HT-29 (cell line): ENCODE measurements around the gene TTN. TPM values are rescaled to one million over a fixed set of nuclear protein-coding genes. Genes with fewer than 3 reads are reported as not detected.

Experiments used
- DNase-seq: peaks from one replicate; pipeline ENCODE4 v3.0.0-alpha.2; 2015; ENCODE audit warnings: low spot score
- total RNA-seq: library from RNA; depleted of rRNA; stranded (reverse); fragments of >200 nt; shearing (Covaris generic); gene quantifications from 2 replicates; pipeline ENCODE4 v1.2.3, GENCODE V29; 2014

Gene TTN
- total RNA-seq, 1 experiment from 2014 or later, result under 0.01 TPM

- no peak for DNase-seq
These were observed 4.7 kb upstream of the TTN start for GRCh38 chr2:178811901-178812300.

DNA sequence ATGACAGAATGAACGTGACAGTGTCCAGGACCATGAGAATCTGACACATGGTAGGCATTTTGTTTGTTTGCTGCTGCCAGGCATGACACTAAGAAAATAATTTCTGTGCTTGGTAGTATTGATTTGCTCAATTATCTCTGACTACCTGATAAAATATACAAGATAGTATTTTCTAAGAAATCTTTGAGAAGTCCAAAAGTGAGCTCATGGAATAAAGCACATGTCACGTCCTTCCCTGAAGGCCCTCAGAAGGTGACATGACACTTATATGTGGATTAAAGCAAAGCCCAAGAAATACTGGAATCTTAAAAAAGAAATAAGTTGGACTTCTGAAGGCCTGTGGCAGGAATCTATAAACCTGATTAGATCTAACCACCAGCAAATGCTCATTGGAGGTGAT is 3.8 kb upstream of the TTN start:
- DNase-seq, result no peak

- no peak for DNase-seq
These were observed 3.2 kb upstream of the TTN start for GRCh38 chr2:178810422-178810821.

DNA sequence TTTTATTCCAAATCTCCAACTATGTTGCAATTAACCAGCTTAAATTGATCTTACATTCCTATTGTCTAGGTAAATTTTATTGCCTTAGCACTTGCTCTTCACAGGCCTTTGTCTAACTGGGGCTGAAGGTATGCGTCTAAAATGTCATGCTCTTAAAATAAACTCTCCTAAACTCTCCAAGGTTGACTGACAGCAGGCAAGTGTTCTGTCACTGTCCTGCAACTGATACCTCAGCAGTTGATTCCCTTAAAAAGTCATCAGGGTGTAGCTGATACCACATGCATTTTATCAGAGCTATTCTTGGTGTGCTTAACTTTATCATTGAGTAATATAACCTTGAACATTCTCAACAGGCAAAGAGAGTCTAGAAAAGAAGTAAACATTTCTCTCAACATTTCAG is 680 bp downstream of the TTN start:
- no peak for DNase-seq

DNA sequence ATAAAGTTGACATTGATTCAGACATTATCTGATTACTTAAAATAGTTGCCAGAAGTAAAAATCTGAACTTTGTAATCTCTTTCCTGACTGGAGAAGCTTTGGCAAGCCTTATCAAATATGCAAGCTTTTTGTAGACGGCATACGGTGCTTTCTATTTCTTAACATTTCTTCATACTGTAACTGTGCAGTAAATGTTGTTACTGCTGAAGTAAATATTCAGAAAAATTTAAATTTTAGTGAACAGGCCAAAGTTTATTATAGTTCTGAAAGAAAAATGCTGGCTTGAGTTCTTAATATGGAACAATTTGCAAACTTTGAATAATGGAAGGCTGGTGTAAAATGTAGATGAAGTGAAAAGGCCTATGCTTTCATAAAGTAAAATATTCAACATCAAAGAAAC is 1.8 kb downstream of the TTN start:
- DNase-seq, result no peak

GRCh38 chr2:178804791-178805190 is 2.4 kb downstream of the TTN start:
- peak; percentile 56 for DNase-seq

GRCh38 chr2:178800510-178800909 is 6.7 kb downstream of the TTN start:
- no peak for DNase-seq

DNA sequence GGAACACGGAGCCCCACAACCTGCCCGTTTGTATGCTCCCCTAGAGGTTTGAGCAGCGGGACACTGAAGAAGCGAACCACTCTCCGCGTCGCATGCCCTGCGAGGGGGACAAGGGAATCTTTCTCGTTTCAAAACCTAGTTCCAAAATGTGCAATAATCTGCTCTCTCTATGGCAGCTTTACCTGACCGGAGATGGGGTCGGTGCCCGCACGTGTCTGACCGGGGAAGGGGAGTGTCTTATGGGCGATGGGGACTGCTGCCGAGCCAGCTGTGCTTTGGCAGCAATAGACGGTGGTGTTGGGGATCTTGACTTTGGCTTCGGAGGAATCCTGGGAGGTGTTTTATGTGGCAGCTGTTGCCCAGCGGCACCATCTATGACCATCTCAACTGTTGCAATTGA is 7.9 kb downstream of the TTN start:
- DNase-seq, result no peak

DNA sequence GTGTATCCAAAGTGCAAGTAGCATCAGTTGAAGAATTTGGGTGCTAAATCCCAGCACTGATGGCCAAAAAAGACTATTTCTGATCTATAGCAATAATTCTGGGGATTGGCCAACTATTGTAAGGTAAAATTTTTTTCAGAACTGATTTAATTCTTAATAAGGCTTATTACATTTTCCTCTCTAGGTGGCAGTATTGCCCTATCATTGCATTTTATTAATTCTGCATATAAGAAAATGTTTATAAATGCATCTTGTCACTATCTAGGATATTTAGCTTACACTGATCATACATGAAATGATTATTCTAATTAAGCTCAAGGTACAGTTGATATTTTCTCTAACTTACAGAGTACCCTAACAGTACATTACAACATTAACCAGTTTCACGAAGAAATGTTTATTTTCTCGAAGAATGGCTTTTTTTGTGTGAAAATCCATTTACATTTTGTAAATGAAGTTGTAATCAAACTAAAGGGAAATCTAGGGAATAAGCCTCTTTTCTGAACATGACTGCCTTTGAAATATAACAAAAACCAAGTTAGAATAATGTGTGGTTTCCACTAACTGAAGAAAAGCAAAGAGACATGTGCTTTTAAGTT is 11.0 kb downstream of the TTN start:
- DNase-seq, result peak; percentile 64

DNA sequence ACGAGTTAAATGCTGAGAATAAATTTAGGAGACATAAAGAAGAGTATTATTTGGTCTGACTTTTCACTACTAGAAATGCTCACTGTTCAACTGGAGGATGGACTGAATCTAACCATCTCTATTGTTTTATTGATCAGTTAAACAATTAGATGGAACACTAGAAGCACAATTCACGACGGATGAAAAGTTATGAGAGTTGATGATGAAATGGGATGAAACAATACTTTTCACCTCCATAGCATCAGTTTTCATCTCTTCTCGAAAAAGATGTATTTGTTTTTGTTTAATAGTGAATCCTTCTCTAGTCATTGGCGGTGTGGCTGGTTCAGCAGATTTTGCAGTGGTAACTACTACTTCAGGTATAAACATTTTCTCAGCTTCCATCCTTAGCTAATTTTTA is 19.3 kb downstream of the TTN start:
- no peak for DNase-seq

GRCh38 chr2:178787155-178787554 is 20.1 kb downstream of the TTN start:
- DNase-seq, result no peak

DNA sequence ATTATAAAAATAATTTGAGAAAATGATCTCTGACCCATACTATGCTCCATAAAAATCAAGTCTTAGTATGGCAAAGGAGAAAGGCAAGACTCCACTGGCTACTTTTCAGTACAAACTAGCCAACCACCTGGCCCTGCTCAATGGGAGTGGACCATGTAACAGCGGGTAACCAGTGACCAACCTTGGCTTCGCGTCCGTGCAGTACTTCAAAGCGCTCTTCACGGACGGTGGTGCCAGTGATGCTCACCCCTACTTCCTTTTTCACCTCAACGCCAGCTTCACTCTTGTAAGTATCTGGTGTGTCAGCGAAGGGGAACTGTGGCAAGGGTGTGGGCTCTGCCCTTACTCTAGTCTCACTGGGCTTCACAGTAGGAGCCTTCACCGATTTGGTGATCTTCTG is 23.3 kb downstream of the TTN start:
- no peak for DNase-seq

DNA sequence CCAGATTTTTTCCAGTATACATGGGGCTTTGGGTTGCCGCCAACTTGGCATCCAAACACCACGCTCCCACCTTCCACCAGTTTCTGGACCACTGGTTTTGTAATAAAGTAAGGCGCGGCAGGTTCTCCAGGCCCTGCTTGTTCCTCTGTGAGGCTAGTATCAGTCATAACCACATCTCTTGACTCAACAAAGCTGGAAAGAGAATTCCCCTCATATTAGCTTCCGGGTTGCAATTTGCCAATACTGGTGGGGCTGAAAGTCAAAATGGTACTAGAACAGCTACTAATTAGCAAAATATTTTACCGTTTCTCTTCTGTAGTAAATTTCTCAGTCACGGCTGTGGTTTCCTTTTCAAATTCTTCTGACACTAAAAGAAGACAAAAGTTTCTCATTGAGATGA is 25.0 kb downstream of the TTN start:
- no peak for DNase-seq

DNA sequence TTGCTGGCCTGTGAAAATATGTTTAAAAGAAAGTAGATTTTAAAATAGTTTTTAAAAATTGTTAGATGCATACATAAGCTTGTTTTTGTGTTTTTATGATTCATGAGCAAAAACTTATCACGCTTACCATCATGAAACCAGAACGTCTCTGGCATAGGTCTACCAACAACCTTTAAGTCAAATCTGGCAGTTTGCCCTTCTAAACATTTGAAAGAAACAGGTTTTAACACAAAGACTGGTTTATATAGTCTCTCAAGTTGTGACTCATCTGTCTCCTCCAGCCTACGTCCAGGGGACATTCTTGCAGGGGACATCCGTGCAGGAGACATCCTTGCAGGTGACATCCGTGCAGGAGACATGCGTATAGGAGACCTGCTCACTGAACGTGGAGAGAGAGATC is 29.6 kb downstream of the TTN start:
- no peak for DNase-seq

- no peak for DNase-seq
These were observed 30.5 kb downstream of the TTN start for GRCh38 chr2:178776751-178777150.

GRCh38 chr2:178775975-178776374 is 31.2 kb downstream of the TTN start:
- DNase-seq, result no peak

GRCh38 chr2:178770518-178770917 is 36.7 kb downstream of the TTN start:
- no peak for DNase-seq

DNA sequence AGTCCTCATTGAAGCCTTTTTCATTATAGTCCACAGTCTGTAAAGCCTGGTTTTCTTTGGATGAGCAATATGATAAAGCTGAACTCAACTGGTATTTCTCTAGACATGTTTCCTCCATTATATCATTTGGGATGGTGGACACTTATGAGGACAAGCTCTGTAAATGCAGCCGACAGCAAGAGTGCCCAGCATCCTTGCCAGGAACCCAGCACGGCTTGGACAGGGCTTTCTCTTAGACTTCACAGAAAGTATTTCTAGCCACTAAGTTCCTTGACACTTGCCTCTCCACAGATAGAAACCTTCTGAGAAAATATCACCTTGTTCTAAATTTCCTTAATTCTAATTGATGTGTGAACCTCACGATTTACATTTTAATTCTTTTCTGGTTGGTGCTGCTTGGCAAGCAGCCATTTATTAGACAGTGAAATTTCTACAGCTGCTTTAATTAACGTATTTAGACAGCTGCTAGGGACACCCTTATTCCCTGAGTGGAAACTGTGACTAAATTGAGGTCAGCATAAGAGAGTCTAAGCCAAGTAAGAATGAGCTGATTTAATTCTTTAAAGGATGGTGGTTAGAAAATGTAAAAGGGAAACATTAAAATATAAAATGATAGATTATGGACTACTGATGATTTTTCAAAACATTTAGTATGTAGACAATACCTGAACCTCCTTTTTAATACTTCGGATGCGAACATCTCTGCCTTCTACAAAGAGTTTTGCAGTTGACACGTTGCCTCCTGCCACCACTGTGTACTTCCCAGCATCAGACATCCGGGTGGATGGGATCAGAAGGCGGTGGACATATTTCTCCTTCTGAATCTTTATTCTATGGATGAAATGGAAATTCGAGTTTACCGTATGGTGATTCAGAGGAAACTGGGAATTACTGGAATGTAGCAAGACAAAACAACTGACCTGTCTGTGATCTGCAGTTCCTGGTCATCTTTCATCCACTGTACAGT is 39.8 kb downstream of the TTN start:
- no peak for DNase-seq

GRCh38 chr2:178764097-178764496 is 43.1 kb downstream of the TTN start:
- no peak for DNase-seq

- peak; percentile 68 for DNase-seq
These were observed 45.4 kb downstream of the TTN start for GRCh38 chr2:178761759-178762371.

- DNase-seq, result no peak
These were observed 50.4 kb downstream of the TTN start for GRCh38 chr2:178756843-178757242.

- DNase-seq, result no peak
These were observed 50.9 kb downstream of the TTN start for GRCh38 chr2:178756343-178756742.

- no peak for DNase-seq
These were observed 59.5 kb downstream of the TTN start for GRCh38 chr2:178747767-178748166.
